ENCODE results near the gene CD302. TPM values are rescaled to one million over a fixed set of nuclear protein-coding genes. Genes with fewer than 3 reads are reported as not detected.

CD302 gene
- total RNA-seq, 1 experiment from 2014 or later: 3.3 TPM

DNA sequence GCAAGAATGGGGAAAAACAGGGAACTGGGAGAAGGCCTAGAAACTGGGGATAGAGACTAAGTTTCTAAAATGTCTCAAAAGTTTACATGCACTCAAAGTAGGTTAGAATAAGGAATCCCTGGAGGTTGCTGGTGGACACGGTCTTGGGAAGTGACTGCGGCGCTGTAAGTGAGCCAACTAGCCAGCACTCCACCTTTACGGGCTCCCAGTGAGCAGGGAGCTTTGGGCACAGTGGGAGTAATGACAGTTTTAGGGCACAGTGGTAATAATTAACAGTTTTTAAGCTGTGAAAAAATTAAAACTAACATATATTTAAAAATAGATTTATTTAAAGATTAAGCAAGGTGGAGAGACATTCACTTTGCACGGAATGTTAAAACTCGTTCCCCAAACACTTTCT is 20.9 kb upstream of the CD302 start:
- intact Hi-C loops (cut with micrococcal nuclease; ENCODE audit: unreplicated experiment) (no loop called here), in situ Hi-C loops (cut with HindIII; ENCODE audit: low pct_unique_long_range_greater_than_20kb, low sequenced_read_pairs) (no loop called here)
- TF ChIP-seq, protein P1, sequence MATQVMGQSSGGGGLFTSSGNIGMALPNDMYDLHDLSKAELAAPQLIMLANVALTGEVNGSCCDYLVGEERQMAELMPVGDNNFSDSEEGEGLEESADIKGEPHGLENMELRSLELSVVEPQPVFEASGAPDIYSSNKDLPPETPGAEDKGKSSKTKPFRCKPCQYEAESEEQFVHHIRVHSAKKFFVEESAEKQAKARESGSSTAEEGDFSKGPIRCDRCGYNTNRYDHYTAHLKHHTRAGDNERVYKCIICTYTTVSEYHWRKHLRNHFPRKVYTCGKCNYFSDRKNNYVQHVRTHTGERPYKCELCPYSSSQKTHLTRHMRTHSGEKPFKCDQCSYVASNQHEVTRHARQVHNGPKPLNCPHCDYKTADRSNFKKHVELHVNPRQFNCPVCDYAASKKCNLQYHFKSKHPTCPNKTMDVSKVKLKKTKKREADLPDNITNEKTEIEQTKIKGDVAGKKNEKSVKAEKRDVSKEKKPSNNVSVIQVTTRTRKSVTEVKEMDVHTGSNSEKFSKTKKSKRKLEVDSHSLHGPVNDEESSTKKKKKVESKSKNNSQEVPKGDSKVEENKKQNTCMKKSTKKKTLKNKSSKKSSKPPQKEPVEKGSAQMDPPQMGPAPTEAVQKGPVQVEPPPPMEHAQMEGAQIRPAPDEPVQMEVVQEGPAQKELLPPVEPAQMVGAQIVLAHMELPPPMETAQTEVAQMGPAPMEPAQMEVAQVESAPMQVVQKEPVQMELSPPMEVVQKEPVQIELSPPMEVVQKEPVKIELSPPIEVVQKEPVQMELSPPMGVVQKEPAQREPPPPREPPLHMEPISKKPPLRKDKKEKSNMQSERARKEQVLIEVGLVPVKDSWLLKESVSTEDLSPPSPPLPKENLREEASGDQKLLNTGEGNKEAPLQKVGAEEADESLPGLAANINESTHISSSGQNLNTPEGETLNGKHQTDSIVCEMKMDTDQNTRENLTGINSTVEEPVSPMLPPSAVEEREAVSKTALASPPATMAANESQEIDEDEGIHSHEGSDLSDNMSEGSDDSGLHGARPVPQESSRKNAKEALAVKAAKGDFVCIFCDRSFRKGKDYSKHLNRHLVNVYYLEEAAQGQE (IDR thresholded peaks at IDR 0.05; ENCODE audit: insufficient read depth in 1 of 2, low read depth in 2 of 2, low read length in 1 of 2): no peak
- no TSS peak for BruUV-seq (replicated peaks)
- Histone ChIP-seq H3K27me3 (ENCODE audit: control insufficient read depth, insufficient read depth, low read length) (no peaks in the 10 kb centered on the region), H3K36me3 (ENCODE audit: control insufficient read depth, insufficient read depth, low read length) (no peaks in the 10 kb centered on the region), H3K9me3 (ENCODE audit: control insufficient read depth, insufficient read depth, low read depth, low read length) (no peaks in the 10 kb centered on the region), H3K4me3 (ENCODE audit: low read depth in 2 of 2, low read length in 2 of 2) (no peak overlapping the region), H3K4me1 (ENCODE audit: control insufficient read depth, insufficient read depth, low read length) (no peaks in the 10 kb centered on the region), H3K27ac (ENCODE audit: low read length) (no peak overlapping the region)
- CTCF ChIA-PET: no interaction called here
- no peak for DNase-seq (ENCODE audit: low read depth, low spot score)
- ATAC-seq: no peak
- POLR2A ChIA-PET: interaction anchor here (0.5 kb wide), 1 partner anchor 22 kb away, joined by 7 read pairs; no protein-coding TSS in a partner anchor

- ChIA-PET POLR2A (no interaction called here), CTCF (no interaction called here)
- Histone ChIP-seq H3K4me1 (ENCODE audit: control insufficient read depth, insufficient read depth, low read length) (no peaks in the 10 kb centered on the region), H3K36me3 (ENCODE audit: control insufficient read depth, insufficient read depth, low read length) (no peaks in the 10 kb centered on the region), H3K9me3 (ENCODE audit: control insufficient read depth, insufficient read depth, low read depth, low read length) (no peaks in the 10 kb centered on the region), H3K27me3 (ENCODE audit: control insufficient read depth, insufficient read depth, low read length) (no peaks in the 10 kb centered on the region), H3K4me3 (ENCODE audit: low read depth in 2 of 2, low read length in 2 of 2) (no peak overlapping the region), H3K27ac (ENCODE audit: low read length) (no peak overlapping the region)
- DNase-seq (ENCODE audit: low read depth, low spot score) (no peak), ATAC-seq (no peak)
- intact Hi-C loops (cut with micrococcal nuclease; ENCODE audit: unreplicated experiment) (no loop called here), in situ Hi-C loops (cut with HindIII; ENCODE audit: low pct_unique_long_range_greater_than_20kb, low sequenced_read_pairs) (no loop called here)
- BruUV-seq (replicated peaks): no TSS peak
- TF ChIP-seq, protein P1 (IDR thresholded peaks at IDR 0.05; ENCODE audit: insufficient read depth in 1 of 2, low read depth in 2 of 2, low read length in 1 of 2): no peak
- TF ChIP-seq SIN3A (IDR thresholded peaks at IDR 0.05; ENCODE audit: borderline replicate concordance, insufficient read depth, low read depth, low read length) (no peak), TCF7L2 (IDR thresholded peaks at IDR 0.05; ENCODE audit: low read depth, low read length) (no peak), POLR2AphosphoS5 (IDR thresholded peaks at IDR 0.05; ENCODE audit: low read depth, low read length) (no peak)
- TF ChIP-seq, protein P2, sequence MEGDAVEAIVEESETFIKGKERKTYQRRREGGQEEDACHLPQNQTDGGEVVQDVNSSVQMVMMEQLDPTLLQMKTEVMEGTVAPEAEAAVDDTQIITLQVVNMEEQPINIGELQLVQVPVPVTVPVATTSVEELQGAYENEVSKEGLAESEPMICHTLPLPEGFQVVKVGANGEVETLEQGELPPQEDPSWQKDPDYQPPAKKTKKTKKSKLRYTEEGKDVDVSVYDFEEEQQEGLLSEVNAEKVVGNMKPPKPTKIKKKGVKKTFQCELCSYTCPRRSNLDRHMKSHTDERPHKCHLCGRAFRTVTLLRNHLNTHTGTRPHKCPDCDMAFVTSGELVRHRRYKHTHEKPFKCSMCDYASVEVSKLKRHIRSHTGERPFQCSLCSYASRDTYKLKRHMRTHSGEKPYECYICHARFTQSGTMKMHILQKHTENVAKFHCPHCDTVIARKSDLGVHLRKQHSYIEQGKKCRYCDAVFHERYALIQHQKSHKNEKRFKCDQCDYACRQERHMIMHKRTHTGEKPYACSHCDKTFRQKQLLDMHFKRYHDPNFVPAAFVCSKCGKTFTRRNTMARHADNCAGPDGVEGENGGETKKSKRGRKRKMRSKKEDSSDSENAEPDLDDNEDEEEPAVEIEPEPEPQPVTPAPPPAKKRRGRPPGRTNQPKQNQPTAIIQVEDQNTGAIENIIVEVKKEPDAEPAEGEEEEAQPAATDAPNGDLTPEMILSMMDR (IDR thresholded peaks at IDR 0.05): no peak
Observed at GRCh38 chr2:159817283-159817682, 19.3 kb upstream of the CD302 start.
